Measurements from ENCODE around the gene OSBPL7.

DNA sequence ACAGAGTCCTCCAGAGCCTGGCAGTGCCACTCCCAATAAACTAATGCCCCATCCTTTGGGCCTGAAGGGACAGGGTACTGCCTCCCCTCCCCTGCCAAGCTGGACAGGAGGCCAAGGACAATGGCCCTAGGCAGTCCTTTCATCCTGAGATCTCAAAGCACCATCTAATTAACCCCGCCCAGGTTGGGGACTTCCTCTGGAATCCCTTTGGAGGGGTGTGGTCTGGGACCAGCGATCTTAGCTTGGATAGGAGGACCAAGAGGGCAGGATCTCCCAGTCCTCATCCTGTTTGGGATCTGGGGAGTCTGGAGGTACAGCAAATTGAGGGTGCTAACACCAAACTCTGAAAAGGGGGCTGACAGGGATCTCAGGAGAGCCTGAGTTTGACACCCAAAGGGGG is 47.5 kb upstream of the OSBPL7 start:
- TF ChIP-seq POLR2A (IDR thresholded peaks at IDR 0.05): no peak
- TF ChIP-seq, protein P1, sequence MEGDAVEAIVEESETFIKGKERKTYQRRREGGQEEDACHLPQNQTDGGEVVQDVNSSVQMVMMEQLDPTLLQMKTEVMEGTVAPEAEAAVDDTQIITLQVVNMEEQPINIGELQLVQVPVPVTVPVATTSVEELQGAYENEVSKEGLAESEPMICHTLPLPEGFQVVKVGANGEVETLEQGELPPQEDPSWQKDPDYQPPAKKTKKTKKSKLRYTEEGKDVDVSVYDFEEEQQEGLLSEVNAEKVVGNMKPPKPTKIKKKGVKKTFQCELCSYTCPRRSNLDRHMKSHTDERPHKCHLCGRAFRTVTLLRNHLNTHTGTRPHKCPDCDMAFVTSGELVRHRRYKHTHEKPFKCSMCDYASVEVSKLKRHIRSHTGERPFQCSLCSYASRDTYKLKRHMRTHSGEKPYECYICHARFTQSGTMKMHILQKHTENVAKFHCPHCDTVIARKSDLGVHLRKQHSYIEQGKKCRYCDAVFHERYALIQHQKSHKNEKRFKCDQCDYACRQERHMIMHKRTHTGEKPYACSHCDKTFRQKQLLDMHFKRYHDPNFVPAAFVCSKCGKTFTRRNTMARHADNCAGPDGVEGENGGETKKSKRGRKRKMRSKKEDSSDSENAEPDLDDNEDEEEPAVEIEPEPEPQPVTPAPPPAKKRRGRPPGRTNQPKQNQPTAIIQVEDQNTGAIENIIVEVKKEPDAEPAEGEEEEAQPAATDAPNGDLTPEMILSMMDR (IDR thresholded peaks at IDR 0.05 in 4 of 5, conservative IDR thresholded peaks at IDR 0.05 in 1 of 5): no peak
